T-cell (primary cell): Measurements from ENCODE around the gene ARHGAP15. TPM values are rescaled to one million over a fixed set of nuclear protein-coding genes. Genes with fewer than 3 reads are reported as not detected.

Experiments
- ATAC-seq, 4 experiments: fragments of 200-7000 bp in 3 of 4; fragments of 150-1000 bp in 1 of 4; cut with Tn5 transposase; replicated peaks in 1 of 4; 1 replicate in 3 of 4; 2 replicates in 1 of 4; pipeline ENCODE4 v1.10.0; 2021; ENCODE audit warnings: moderate library complexity in 3 of 4, mild to moderate bottlenecking in 2 of 4, moderate number of reproducible peaks in 1 of 4
- CTCF ChIA-PET, 2 donors: fragments of 300-600 bp; sonication (Branson Sonifier 250); formaldehyde crosslinking; loops; one replicate each; lab custom pipeline; 2022; ENCODE audit warnings: antibody characterized with exemption in 2 of 2; lab: Charles Lee
- POLR2A ChIA-PET, 2 donors: fragments of 300-600 bp; sonication (Branson Sonifier 250); formaldehyde crosslinking; loops; one replicate each; lab custom pipeline; 2022; ENCODE audit warnings: antibody characterized with exemption in 2 of 2; lab: Charles Lee
- DNase-seq, 35 experiments: peaks; one replicate each; pipeline versions ENCODE4 v3.0.0 to v3.0.0-alpha.2; 2013 to 2023
- H3K27ac ChIP-seq: one replicate; pipeline ENCODE4 v1.5.1; 2013; ENCODE audit warnings: low read length
- H3K27me3 ChIP-seq, 2 experiments: replicated peaks in 1 of 2; 1 replicate in 1 of 2; 2 replicates in 1 of 2; pipeline versions ENCODE4 v1.6.1 to v1.7.0; 2013; ENCODE audit warnings: low read length in 1 of 2, mixed read lengths in 1 of 2; ENCODE audit not compliant: control insufficient read depth in 2 of 2, insufficient read depth in 2 of 2; ENCODE audit errors: extremely low read depth in 1 of 2
- H3K36me3 ChIP-seq, 2 donors: 1 replicate in 1 of 2; 2 replicates in 1 of 2; pipeline versions ENCODE4 v1.6.1 to v1.7.0; 2013; ENCODE audit warnings: low read length in 1 of 2; ENCODE audit not compliant: control insufficient read depth in 2 of 2, insufficient read depth in 1 of 2; ENCODE audit errors: extremely low read depth in 1 of 2
- H3K4me1 ChIP-seq, 2 experiments: 1 replicate in 1 of 2; 2 replicates in 1 of 2; pipeline versions ENCODE4 v1.6.1 to v1.7.0; 2013; ENCODE audit warnings: low read length in 2 of 2, mixed read lengths in 1 of 2; ENCODE audit not compliant: insufficient read depth in 2 of 2, control insufficient read depth in 1 of 2; ENCODE audit errors: extremely low read depth in 1 of 2
- H3K4me3 ChIP-seq, 2 donors: 1 replicate in 1 of 2; 2 replicates in 1 of 2; pipeline versions ENCODE4 v1.5.1 to v1.7.0; 2013; ENCODE audit warnings: mild to moderate bottlenecking in 2 of 2, low read length in 1 of 2, moderate library complexity in 1 of 2; ENCODE audit not compliant: control insufficient read depth in 1 of 2; ENCODE audit errors: extremely low read depth in 1 of 2
- H3K9me3 ChIP-seq: 2 replicates; pipeline ENCODE4 v1.7.0; 2013
- H3K27ac Mint-ChIP-seq, 2 donors: one replicate each; pipeline ENCODE4 v1.8.0; 2020 to 2021; ENCODE audit warnings: mild to moderate bottlenecking in 2 of 2, mixed read lengths in 2 of 2
- H3K27me3 Mint-ChIP-seq, 2 donors: one replicate each; pipeline ENCODE4 v1.8.0; 2021 to 2022; ENCODE audit warnings: mixed read lengths in 2 of 2
- H3K36me3 Mint-ChIP-seq: one replicate; pipeline ENCODE4 v1.8.0; 2021; ENCODE audit warnings: mixed read lengths
- H3K4me1 Mint-ChIP-seq, 3 donors: one replicate each; pipeline ENCODE4 v1.8.0; 2020 to 2022; ENCODE audit warnings: mixed read lengths in 3 of 3, mild to moderate bottlenecking in 1 of 3
- H3K4me3 Mint-ChIP-seq, 3 donors: one replicate each; pipeline ENCODE4 v1.8.0; 2020 to 2022; ENCODE audit warnings: mild to moderate bottlenecking in 3 of 3, mixed read lengths in 3 of 3, moderate library complexity in 3 of 3
- H3K9me3 Mint-ChIP-seq, 3 donors: one replicate each; pipeline ENCODE4 v1.8.0; 2020 to 2022; ENCODE audit warnings: mixed read lengths in 3 of 3
- WGBS: methylation state at CpG from one replicate; pipeline ENCODE4 v1.1.5; 2013; ENCODE audit warnings: missing lambda C conversion rate; ENCODE audit not compliant: insufficient coverage; 5-methylcytosine and 5-hydroxymethylcytosine counted together
- total RNA-seq, 35 experiments: library from RNA in 6 of 35; stranded (reverse) in 6 of 35; fragments of 120-200 nt in 1 of 35; gene quantifications; one replicate each; pipeline versions ENCODE4 v1.2.1 to v1.2.4 and lab custom pipeline; 2013 to 2026

Gene ARHGAP15
- total RNA-seq, 5 donors from 2014 or later (not counting 1 experiment from before 2014, with no cell fraction given) = 154 to 271 (median 188) TPM

DNA sequence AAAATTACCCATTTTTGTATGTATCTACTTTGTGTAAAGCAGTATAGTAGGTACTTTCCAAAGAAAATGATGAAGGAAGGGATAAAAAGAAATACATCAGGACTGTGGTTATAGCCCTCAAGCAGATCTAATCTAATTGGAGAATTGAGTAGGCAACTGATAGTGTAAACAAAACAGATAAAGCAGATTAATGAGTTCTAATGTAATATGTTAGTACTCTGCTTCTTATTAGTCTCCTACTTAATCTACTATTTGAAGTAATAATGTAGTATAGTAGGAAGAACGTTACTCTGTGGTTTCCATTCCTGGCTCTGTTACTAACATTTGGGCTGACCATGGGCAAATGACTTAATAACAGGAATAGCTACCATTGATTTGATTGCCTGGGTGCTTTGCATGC is 250.7 kb downstream of the ARHGAP15 start:
- no peaks in the 10 kb centered on the region for H3K27me3 Mint-ChIP-seq
- ATAC-seq (no peak), DNase-seq (no peak)
- no peaks in the 10 kb centered on the region for H3K9me3 Mint-ChIP-seq
- no peaks in the 10 kb centered on the region for H3K27me3 ChIP-seq
- POLR2A ChIA-PET = no interaction called here
- H3K9me3 ChIP-seq = no peaks in the 10 kb centered on the region
- H3K4me1 ChIP-seq = no peaks in the 10 kb centered on the region
- peaks cover 44 to 65% (median 55%) of the 10 kb centered on the region in 3 donors for H3K4me1 Mint-ChIP-seq
- H3K36me3 Mint-ChIP-seq = peaks cover 36% of the 10 kb centered on the region
- H3K36me3 ChIP-seq = no peaks in the 10 kb centered on the region
- no peak overlapping the region for H3K4me3 Mint-ChIP-seq
- H3K27ac Mint-ChIP-seq = no peak overlapping the region
- WGBS = 80% methylated on average over 1 of the region's 1 CpG
- H3K27ac ChIP-seq = no peak overlapping the region
- no peak overlapping the region for H3K4me3 ChIP-seq
- CTCF ChIA-PET = no interaction called here

- Mint-ChIP-seq H3K4me3 (no peak overlapping the region), H3K36me3 (peaks cover 37% of the 10 kb centered on the region), H3K4me1 (peaks cover 52 to 63% (median 53%) of the 10 kb centered on the region in 3 donors), H3K27me3 (no peaks in the 10 kb centered on the region), H3K27ac (no peak overlapping the region), H3K9me3 (no peaks in the 10 kb centered on the region)
- Histone ChIP-seq H3K9me3 (no peaks in the 10 kb centered on the region), H3K4me1 (no peaks in the 10 kb centered on the region), H3K27ac (no peak overlapping the region), H3K36me3 (peaks cover 0 to 2% of the 10 kb centered on the region in 2 donors), H3K4me3 (no peak overlapping the region), H3K27me3 (no peaks in the 10 kb centered on the region)
- WGBS = 96% methylated on average over 5 of the region's 8 CpGs
- ChIA-PET CTCF (no interaction called here), POLR2A (interaction anchor here in 1 of 2 donors (0.6 kb wide), 2 partner anchors 265 to 847 kb away, joined by 6 to 7 read pairs; no protein-coding TSS in a partner anchor)
- DNase-seq (no peak), ATAC-seq (no peak)
Observed at GRCh38 chr2:143382573-143382972, 253.4 kb downstream of the ARHGAP15 start.

DNA sequence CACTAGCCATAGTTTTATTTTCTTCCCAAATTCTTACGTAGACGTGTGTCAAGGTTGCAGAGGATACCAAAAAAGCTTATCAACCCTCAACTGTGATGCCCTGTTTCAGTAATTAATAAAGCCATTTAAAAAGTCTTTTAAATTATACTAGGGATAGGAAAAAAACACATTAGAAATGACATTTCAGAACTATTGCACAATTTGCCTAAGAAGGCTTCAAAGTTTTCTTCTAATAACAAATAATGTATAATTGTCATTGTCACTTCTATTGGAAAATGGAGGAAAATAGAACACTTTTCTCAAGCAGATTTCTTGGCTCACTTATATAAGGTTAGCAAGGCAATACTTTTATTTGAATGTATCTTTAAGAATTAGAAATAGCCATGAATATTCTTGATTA is 253.8 kb downstream of the ARHGAP15 start:
- no peak for ATAC-seq
- Mint-ChIP-seq H3K9me3 (no peaks in the 10 kb centered on the region), H3K4me3 (no peak overlapping the region), H3K36me3 (peaks cover 37% of the 10 kb centered on the region), H3K4me1 (peaks cover 50 to 63% (median 53%) of the 10 kb centered on the region in 3 donors), H3K27ac (no peak overlapping the region), H3K27me3 (no peaks in the 10 kb centered on the region)
- no CpG with 5 or more reads among the region's 2 CpGs for WGBS
- no peaks in the 10 kb centered on the region for H3K27me3 ChIP-seq
- ChIA-PET CTCF (no interaction called here), POLR2A (no interaction called here)
- no peak overlapping the region for H3K4me3 ChIP-seq
- peaks cover 0 to 2% of the 10 kb centered on the region in 2 donors for H3K36me3 ChIP-seq
- DNase-seq = no peak
- no peak overlapping the region for H3K27ac ChIP-seq
- H3K9me3 ChIP-seq = no peaks in the 10 kb centered on the region
- H3K4me1 ChIP-seq = no peaks in the 10 kb centered on the region

DNA sequence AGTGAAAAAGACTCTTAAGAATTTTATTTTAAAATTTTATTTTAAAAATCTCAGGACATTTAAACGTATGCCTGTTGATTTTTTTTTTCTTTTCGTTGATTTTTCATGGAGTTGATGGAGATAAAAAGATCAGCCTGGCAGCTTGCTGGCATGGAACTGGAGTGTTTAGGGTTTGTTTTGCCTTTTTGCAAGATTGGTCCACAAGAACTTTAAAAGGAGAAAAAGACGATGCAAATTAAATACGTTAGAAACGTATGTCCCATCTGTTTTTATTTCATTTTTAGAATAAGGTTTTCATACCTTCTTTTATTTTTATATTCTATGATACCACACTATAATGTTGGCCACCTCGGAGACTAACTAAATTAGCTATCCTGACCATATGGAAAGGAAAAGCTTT is 254.9 kb downstream of the ARHGAP15 start:
- Histone ChIP-seq H3K4me3 (no peak overlapping the region), H3K9me3 (no peaks in the 10 kb centered on the region), H3K27me3 (no peaks in the 10 kb centered on the region), H3K4me1 (no peaks in the 10 kb centered on the region), H3K27ac (no peak overlapping the region), H3K36me3 (peaks cover 0 to 3% of the 10 kb centered on the region in 2 donors)
- H3K36me3 Mint-ChIP-seq = peaks cover 38% of the 10 kb centered on the region
- DNase-seq (no peak), ATAC-seq (no peak)
- 100% methylated on average over 2 of the region's 6 CpGs for WGBS
- no peak overlapping the region for H3K27ac Mint-ChIP-seq
- H3K4me1 Mint-ChIP-seq = peaks cover 42 to 56% (median 48%) of the 10 kb centered on the region in 3 donors
- CTCF ChIA-PET = interaction anchor here in 1 of 2 donors (1.1 kb wide), 1 partner anchor 25 kb away, joined by 3 read pairs; no protein-coding TSS in a partner anchor
- no peak overlapping the region for H3K4me3 Mint-ChIP-seq
- POLR2A ChIA-PET = no interaction called here
- no peaks in the 10 kb centered on the region for H3K9me3 Mint-ChIP-seq
- no peaks in the 10 kb centered on the region for H3K27me3 Mint-ChIP-seq

- 100% methylated on average over 3 of the region's 6 CpGs for WGBS
- Mint-ChIP-seq H3K27ac (no peak overlapping the region), H3K36me3 (peaks cover 34% of the 10 kb centered on the region), H3K9me3 (no peaks in the 10 kb centered on the region), H3K4me3 (no peak overlapping the region), H3K27me3 (no peaks in the 10 kb centered on the region), H3K4me1 (peaks cover 33 to 62% (median 51%) of the 10 kb centered on the region in 3 donors)
- Histone ChIP-seq H3K9me3 (no peaks in the 10 kb centered on the region), H3K27ac (no peak overlapping the region), H3K4me1 (peaks cover 0 to 7% of the 10 kb centered on the region in 2 experiments), H3K36me3 (peaks cover 0 to 16% of the 10 kb centered on the region in 2 donors), H3K4me3 (no peak overlapping the region), H3K27me3 (no peaks in the 10 kb centered on the region)
- CTCF ChIA-PET = interaction anchor here in 1 of 2 donors (0.6 kb wide), 1 partner anchor 171 kb away, joined by 3 read pairs; no protein-coding TSS in a partner anchor
- ATAC-seq (no peak), DNase-seq (no peak)
- POLR2A ChIA-PET = interaction anchor here in 1 of 2 donors (0.7 kb wide), 1 partner anchor 43 kb away, joined by 4 read pairs; no protein-coding TSS in a partner anchor
Observed at GRCh38 chr2:143390171-143390570, 261.0 kb downstream of the ARHGAP15 start.

DNA sequence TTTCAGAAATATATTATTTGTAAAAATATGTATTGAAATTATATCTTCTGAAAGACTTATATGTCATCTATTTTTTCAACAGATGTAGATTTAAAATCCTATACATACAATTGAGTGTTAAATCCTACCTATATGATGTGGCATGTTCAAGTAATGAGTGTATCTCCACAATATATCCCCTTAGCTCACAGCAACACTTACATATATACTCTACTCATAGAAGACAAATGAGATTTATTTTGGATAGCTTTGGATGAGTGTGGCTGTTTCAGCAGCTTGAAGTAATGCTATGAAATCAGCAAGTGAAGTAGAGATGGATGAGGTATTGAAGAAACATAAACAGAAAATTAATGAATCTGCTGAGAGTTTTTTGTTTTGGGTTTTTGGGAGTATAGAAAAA is 263.1 kb downstream of the ARHGAP15 start:
- ATAC-seq = no peak
- no peak for DNase-seq
- no peak overlapping the region for H3K27ac Mint-ChIP-seq
- Histone ChIP-seq H3K4me1 (peaks cover 0 to 7% of the 10 kb centered on the region in 2 experiments), H3K27ac (no peak overlapping the region), H3K4me3 (no peak overlapping the region), H3K36me3 (peaks cover 0 to 14% of the 10 kb centered on the region in 2 donors), H3K27me3 (no peaks in the 10 kb centered on the region), H3K9me3 (no peaks in the 10 kb centered on the region)
- H3K4me1 Mint-ChIP-seq = peaks cover 33 to 72% (median 63%) of the 10 kb centered on the region in 3 donors
- ChIA-PET CTCF (no interaction called here), POLR2A (interaction anchor here in 1 of 2 donors (0.5 kb wide), 1 partner anchor 55 kb away, joined by 3 read pairs; no protein-coding TSS in a partner anchor)
- no peak overlapping the region for H3K4me3 Mint-ChIP-seq
- no peaks in the 10 kb centered on the region for H3K9me3 Mint-ChIP-seq
- H3K36me3 Mint-ChIP-seq = peaks cover 38% of the 10 kb centered on the region
- no peaks in the 10 kb centered on the region for H3K27me3 Mint-ChIP-seq
